Trophoblast cell (in vitro differentiated cells and primary cell): Measurements from ENCODE around the gene GRM5.

Experiments
- DNase-seq, 2 donors: peaks; one replicate each; pipeline ENCODE4 v3.0.0-alpha.2; 2016
- H2AFZ ChIP-seq: 2 replicates; pipeline ENCODE4 v1.6.1; 2013; ENCODE audit warnings: low read length, moderate library complexity, mild to moderate bottlenecking; ENCODE audit not compliant: insufficient read depth, poor library complexity
- H2AK5ac ChIP-seq: 2 replicates; pipeline ENCODE4 v1.6.1; 2013; ENCODE audit warnings: mild to moderate bottlenecking, low read length
- H2BK120ac ChIP-seq: 2 replicates; pipeline ENCODE4 v1.6.1; 2013; ENCODE audit warnings: low read length, mild to moderate bottlenecking, moderate library complexity; ENCODE audit not compliant: insufficient read depth, poor library complexity
- H2BK12ac ChIP-seq: 2 replicates; pipeline ENCODE4 v1.6.1; 2013; ENCODE audit warnings: mild to moderate bottlenecking, low read length, moderate library complexity
- H2BK5ac ChIP-seq: 2 replicates; pipeline ENCODE4 v1.6.1; 2013; ENCODE audit warnings: low read length, low read depth, moderate library complexity, mild to moderate bottlenecking; ENCODE audit not compliant: poor library complexity
- H3K14ac ChIP-seq: 2 replicates; pipeline ENCODE4 v1.6.1; 2013; ENCODE audit warnings: mild to moderate bottlenecking, low read length
- H3K18ac ChIP-seq: 2 replicates; pipeline ENCODE4 v1.6.1; 2013; ENCODE audit warnings: mild to moderate bottlenecking, low read length
- H3K23ac ChIP-seq: 2 replicates; pipeline ENCODE4 v1.6.1; 2013; ENCODE audit warnings: low read length
- H3K27ac ChIP-seq: 2 replicates; pipeline ENCODE4 v1.5.1; 2013; ENCODE audit warnings: low read depth, mild to moderate bottlenecking, inconsistent platforms, low read length, moderate library complexity
- H3K27me3 ChIP-seq: 2 replicates; pipeline ENCODE4 v1.6.1; 2013; ENCODE audit warnings: inconsistent platforms, mild to moderate bottlenecking, low read length, moderate library complexity; ENCODE audit not compliant: insufficient read depth
- H3K36me3 ChIP-seq, 2 experiments: 1 replicate in 1 of 2; 2 replicates in 1 of 2; pipeline ENCODE4 v1.6.1; 2013; ENCODE audit warnings: low read length in 2 of 2, mild to moderate bottlenecking in 2 of 2, moderate library complexity in 1 of 2; ENCODE audit not compliant: insufficient read depth in 2 of 2, control insufficient read depth in 1 of 2
- H3K4ac ChIP-seq: 2 replicates; pipeline ENCODE4 v1.6.1; 2013; ENCODE audit warnings: low read depth, mild to moderate bottlenecking, low read length, moderate library complexity
- H3K4me1 ChIP-seq, 2 experiments: 1 replicate in 1 of 2; 2 replicates in 1 of 2; pipeline ENCODE4 v1.6.1; 2013; ENCODE audit warnings: low read length in 2 of 2, mild to moderate bottlenecking in 2 of 2, moderate library complexity in 1 of 2; ENCODE audit not compliant: insufficient read depth in 2 of 2, control insufficient read depth in 1 of 2
- H3K4me2 ChIP-seq: 2 replicates; pipeline ENCODE4 v1.6.1; 2013; ENCODE audit warnings: inconsistent platforms, mild to moderate bottlenecking, low read length, moderate library complexity
- H3K4me3 ChIP-seq: 2 replicates; pipeline ENCODE4 v1.5.1; 2013; ENCODE audit warnings: mild to moderate bottlenecking, low read depth, low read length, inconsistent platforms
- H3K79me1 ChIP-seq: one replicate; pipeline ENCODE4 v1.6.1; 2013; ENCODE audit warnings: low read length
- H3K79me2 ChIP-seq: 2 replicates; pipeline ENCODE4 v1.6.1; 2013; ENCODE audit warnings: low read length, mild to moderate bottlenecking; ENCODE audit not compliant: control insufficient read depth, insufficient read depth, poor library complexity
- H3K9ac ChIP-seq: 2 replicates; pipeline ENCODE4 v1.6.1; 2013; ENCODE audit warnings: mild to moderate bottlenecking, low read length
- H3K9me3 ChIP-seq: 2 replicates; pipeline ENCODE4 v1.6.1; 2013; ENCODE audit warnings: low read depth, mild to moderate bottlenecking, control low read depth, inconsistent platforms, low read length; ENCODE audit not compliant: insufficient read depth
- H4K12ac ChIP-seq: 2 replicates; pipeline ENCODE4 v1.6.1; 2013; ENCODE audit warnings: low read depth, mild to moderate bottlenecking, low read length, moderate library complexity
- H4K8ac ChIP-seq: 2 replicates; pipeline ENCODE4 v1.6.1; 2013; ENCODE audit warnings: low read depth, mild to moderate bottlenecking, low read length, moderate library complexity
- H4K91ac ChIP-seq: one replicate; pipeline ENCODE4 v1.6.1; 2013; ENCODE audit warnings: low read depth, mild to moderate bottlenecking, low read length, moderate library complexity
- WGBS: extraction: QIAGEN DNeasy Blood & Tissue Kit; methylation state at CpG from one replicate; pipeline ENCODE4 v1.1.7; 2013; ENCODE audit warnings: missing lambda C conversion rate; ENCODE audit not compliant: insufficient read length, insufficient coverage; ENCODE audit errors: extremely low coverage; 5-methylcytosine and 5-hydroxymethylcytosine counted together

The GRM5 gene

GRCh38 chr11:88701816-88702215, 364.0 kb downstream of the GRM5 start:
- H4K91ac ChIP-seq = no peak overlapping the region
- no peak overlapping the region for H3K18ac ChIP-seq
- no peak overlapping the region for H2AK5ac ChIP-seq
- no peak overlapping the region for H2BK12ac ChIP-seq
- no CpG with 5 or more reads among the region's 2 CpGs for WGBS
- H3K23ac ChIP-seq = no peak overlapping the region
- H3K4me3 ChIP-seq = no peak overlapping the region
- H2AFZ ChIP-seq = no peak overlapping the region
- H2BK5ac ChIP-seq = no peak overlapping the region
- no peak overlapping the region for H4K8ac ChIP-seq
- no peaks in the 10 kb centered on the region for H3K79me1 ChIP-seq
- H3K4me1 ChIP-seq = no peaks in the 10 kb centered on the region
- no peak overlapping the region for H2BK120ac ChIP-seq
- H3K27me3 ChIP-seq = no peaks in the 10 kb centered on the region
- H3K14ac ChIP-seq = no peak overlapping the region
- DNase-seq = no peak
- H3K27ac ChIP-seq = no peak overlapping the region
- H3K79me2 ChIP-seq = no peaks in the 10 kb centered on the region
- no peaks in the 10 kb centered on the region for H3K36me3 ChIP-seq
- H3K9ac ChIP-seq = no peak overlapping the region
- no peak overlapping the region for H3K4ac ChIP-seq
- no peak overlapping the region for H3K4me2 ChIP-seq
- H3K9me3 ChIP-seq = no peaks in the 10 kb centered on the region
- H4K12ac ChIP-seq = no peak overlapping the region

- no peak for DNase-seq
- H3K23ac ChIP-seq = no peak overlapping the region
- no peak overlapping the region for H3K9ac ChIP-seq
- no peak overlapping the region for H4K12ac ChIP-seq
- no peak overlapping the region for H2BK5ac ChIP-seq
- no peak overlapping the region for H3K18ac ChIP-seq
- no peaks in the 10 kb centered on the region for H3K79me1 ChIP-seq
- WGBS = no CpG with 5 or more reads among the region's 3 CpGs
- no peak overlapping the region for H3K4me3 ChIP-seq
- H3K27me3 ChIP-seq = no peaks in the 10 kb centered on the region
- no peak overlapping the region for H2AK5ac ChIP-seq
- no peaks in the 10 kb centered on the region for H3K36me3 ChIP-seq
- no peaks in the 10 kb centered on the region for H3K4me1 ChIP-seq
- H3K27ac ChIP-seq = no peak overlapping the region
- H3K79me2 ChIP-seq = no peaks in the 10 kb centered on the region
- no peaks in the 10 kb centered on the region for H3K9me3 ChIP-seq
- H3K4me2 ChIP-seq = no peak overlapping the region
- H3K4ac ChIP-seq = no peak overlapping the region
- no peak overlapping the region for H4K8ac ChIP-seq
- H2AFZ ChIP-seq = no peak overlapping the region
- no peak overlapping the region for H2BK12ac ChIP-seq
- no peak overlapping the region for H3K14ac ChIP-seq
- no peak overlapping the region for H2BK120ac ChIP-seq
- H4K91ac ChIP-seq = no peak overlapping the region
Measured at GRCh38 chr11:88697139-88697538, 368.6 kb downstream of the GRM5 start.

GRCh38 chr11:88695689-88696414, 369.9 kb downstream of the GRM5 start:
- Histone ChIP-seq H3K79me1 (no peaks in the 10 kb centered on the region), H2AFZ (no peak overlapping the region), H3K27me3 (no peaks in the 10 kb centered on the region), H4K8ac (no peak overlapping the region), H3K4me2 (no peak overlapping the region), H3K4me1 (no peaks in the 10 kb centered on the region), H3K79me2 (no peaks in the 10 kb centered on the region), H3K23ac (no peak overlapping the region), H3K27ac (no peak overlapping the region), H4K91ac (no peak overlapping the region), H3K18ac (no peak overlapping the region), H3K9me3 (no peaks in the 10 kb centered on the region), H3K14ac (no peak overlapping the region), H2AK5ac (no peak overlapping the region), H3K36me3 (no peaks in the 10 kb centered on the region), H2BK5ac (no peak overlapping the region), H2BK120ac (no peak overlapping the region), H3K9ac (no peak overlapping the region), H2BK12ac (no peak overlapping the region), H3K4me3 (no peak overlapping the region), H4K12ac (no peak overlapping the region), H3K4ac (no peak overlapping the region)
- WGBS = no CpG with 5 or more reads among the region's 11 CpGs
- DNase-seq = no peak

GRCh38 chr11:88692306-88693086, 373.3 kb downstream of the GRM5 start:
- Histone ChIP-seq H3K9ac (no peak overlapping the region), H2AK5ac (no peak overlapping the region), H2BK120ac (no peak overlapping the region), H2BK12ac (no peak overlapping the region), H3K4me1 (no peaks in the 10 kb centered on the region), H3K27me3 (no peaks in the 10 kb centered on the region), H3K4me3 (no peak overlapping the region), H3K18ac (no peak overlapping the region), H2BK5ac (no peak overlapping the region), H3K4ac (no peak overlapping the region), H3K27ac (no peak overlapping the region), H4K91ac (no peak overlapping the region), H3K9me3 (no peaks in the 10 kb centered on the region), H3K14ac (no peak overlapping the region), H2AFZ (no peak overlapping the region), H3K4me2 (no peak overlapping the region), H3K79me2 (no peaks in the 10 kb centered on the region), H3K23ac (no peak overlapping the region), H4K12ac (no peak overlapping the region), H4K8ac (no peak overlapping the region), H3K36me3 (no peaks in the 10 kb centered on the region), H3K79me1 (no peaks in the 10 kb centered on the region)
- WGBS = no CpG with 5 or more reads among the region's 4 CpGs
- no peak for DNase-seq
